Breast epithelium (tissue), 3 donors: ENCODE measurements around the gene NEURL1B.

ENCODE experiments used
- CTCF ChIP-seq, 3 donors: fragments of 450-650 bp; IDR thresholded peaks; one replicate each; pipeline ENCODE4 v1.5.1; 2016 to 2017; ENCODE audit warnings: antibody characterized with exemption in 3 of 3, mild to moderate bottlenecking in 3 of 3, moderate library complexity in 3 of 3
- POLR2AphosphoS5 ChIP-seq, 3 donors: sonication (generic); formaldehyde crosslinking; IDR thresholded peaks; one replicate each; pipeline ENCODE4 v1.6.1; 2017; ENCODE audit warnings: antibody characterized with exemption in 3 of 3

GRCh38 chr5:172664681-172665541 is 23.8 kb downstream of the NEURL1B start:
- TF ChIP-seq POLR2AphosphoS5 (IDR thresholded peaks at IDR 0.05) (no peak), CTCF (IDR thresholded peaks at IDR 0.05) (no peak)
